Mucosa of descending colon (tissue), 3 donors: ENCODE data around the gene DCLK1. TPM values are rescaled to one million over a fixed set of nuclear protein-coding genes. Genes with fewer than 3 reads are reported as not detected.
A peak's percentile ranks its signal among the peaks of the same experiment; 100 is the strongest.

Experiments
- ATAC-seq: fragments of 200-7000 bp; cut with Tn5 transposase; one replicate; pipeline ENCODE4 v1.9.1; 2020; ENCODE audit warnings: mild to moderate bottlenecking, moderate library complexity
- DNase-seq, 3 donors: peaks; one replicate each; pipeline ENCODE4 v3.0.0-alpha.2; 2020
- H3K36me3 ChIP-seq: fragments of 200-600 bp; one replicate; pipeline ENCODE4 v1.8.0; 2021; ENCODE audit warnings: low read depth, mild to moderate bottlenecking
- H3K4me1 ChIP-seq: fragments of 200-600 bp; one replicate; pipeline ENCODE4 v1.8.0; 2021; ENCODE audit warnings: low read depth, mild to moderate bottlenecking
- H3K4me3 ChIP-seq: fragments of 200-600 bp; one replicate; pipeline ENCODE4 v1.8.0; 2021; ENCODE audit warnings: mild to moderate bottlenecking
- H3K9me3 ChIP-seq: fragments of 200-600 bp; one replicate; pipeline ENCODE4 v1.8.0; 2021; ENCODE audit warnings: mild to moderate bottlenecking
- intact Hi-C, 2 donors: fragments of 100-400 bp; cut with DNase I in 1 of 2; cut with micrococcal nuclease in 1 of 2; formaldehyde crosslinking; loops; one replicate each; pipeline versions ENCODE4 v1.11.0 to v1.11.1; 2022; cut with DNase I, micrococcal nuclease
- total RNA-seq, 3 donors: library from RNA; stranded (reverse); fragmentation: NEBNext Ultra II Directional in 2 of 3; extraction: Animal tissue kit (Norgen Biotek cat#: 25700) in 2 of 3; gene quantifications; one replicate each; pipeline versions ENCODE4 v1.2.1 to v1.2.4, GENCODE V29; 2021 to 2023
- TF ChIP-seq, protein P1 (sequence below): fragments of 200-600 bp; IDR thresholded peaks from one replicate; pipeline ENCODE4 v1.8.0; 2022; ENCODE audit warnings: antibody characterized with exemption, mild to moderate bottlenecking
- donor health status: DM: no; HTN: no; CAD: no; lungs with moderate emphysema.
- donor health status: DM: no; HTN: no; CAD: no.
- donor health status: DM: no; HTN: yes; CAD: no.

Gene DCLK1
- total RNA-seq, 3 donors from 2014 or later, result 2.6 to 17.9 (median 12.7) TPM

DNA sequence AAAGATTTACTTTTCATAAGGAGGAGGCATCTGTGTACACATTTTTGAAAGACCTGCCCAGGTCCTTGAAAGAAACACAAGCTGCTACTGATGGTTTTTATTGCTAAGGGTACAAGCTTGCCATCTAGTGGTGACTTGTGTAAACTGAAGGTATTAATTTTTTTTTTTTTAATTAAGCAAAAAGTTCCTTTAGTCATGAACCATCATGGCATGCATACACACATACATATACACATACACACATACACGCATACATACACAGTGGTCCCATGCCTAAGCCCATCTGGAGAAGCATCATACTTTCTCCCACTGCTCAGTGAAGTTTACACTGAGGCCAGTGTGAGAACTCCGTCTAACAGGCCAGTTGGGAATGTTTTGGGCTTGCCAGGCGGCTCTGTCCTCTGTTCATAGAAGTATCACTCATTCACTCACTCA is 312.5 kb downstream of the DCLK1 start:
- ATAC-seq, result peak; percentile 18
- intact Hi-C loops, result no loop called here
- Histone ChIP-seq H3K4me1 (no peaks in the 10 kb centered on the region), H3K36me3 (no peaks in the 10 kb centered on the region), H3K4me3 (no peak overlapping the region), H3K9me3 (no peaks in the 10 kb centered on the region)
- DNase-seq, result peak in 1 of 3 donors; percentile 5
- TF ChIP-seq, protein P1, sequence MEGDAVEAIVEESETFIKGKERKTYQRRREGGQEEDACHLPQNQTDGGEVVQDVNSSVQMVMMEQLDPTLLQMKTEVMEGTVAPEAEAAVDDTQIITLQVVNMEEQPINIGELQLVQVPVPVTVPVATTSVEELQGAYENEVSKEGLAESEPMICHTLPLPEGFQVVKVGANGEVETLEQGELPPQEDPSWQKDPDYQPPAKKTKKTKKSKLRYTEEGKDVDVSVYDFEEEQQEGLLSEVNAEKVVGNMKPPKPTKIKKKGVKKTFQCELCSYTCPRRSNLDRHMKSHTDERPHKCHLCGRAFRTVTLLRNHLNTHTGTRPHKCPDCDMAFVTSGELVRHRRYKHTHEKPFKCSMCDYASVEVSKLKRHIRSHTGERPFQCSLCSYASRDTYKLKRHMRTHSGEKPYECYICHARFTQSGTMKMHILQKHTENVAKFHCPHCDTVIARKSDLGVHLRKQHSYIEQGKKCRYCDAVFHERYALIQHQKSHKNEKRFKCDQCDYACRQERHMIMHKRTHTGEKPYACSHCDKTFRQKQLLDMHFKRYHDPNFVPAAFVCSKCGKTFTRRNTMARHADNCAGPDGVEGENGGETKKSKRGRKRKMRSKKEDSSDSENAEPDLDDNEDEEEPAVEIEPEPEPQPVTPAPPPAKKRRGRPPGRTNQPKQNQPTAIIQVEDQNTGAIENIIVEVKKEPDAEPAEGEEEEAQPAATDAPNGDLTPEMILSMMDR, result no peak

DNA sequence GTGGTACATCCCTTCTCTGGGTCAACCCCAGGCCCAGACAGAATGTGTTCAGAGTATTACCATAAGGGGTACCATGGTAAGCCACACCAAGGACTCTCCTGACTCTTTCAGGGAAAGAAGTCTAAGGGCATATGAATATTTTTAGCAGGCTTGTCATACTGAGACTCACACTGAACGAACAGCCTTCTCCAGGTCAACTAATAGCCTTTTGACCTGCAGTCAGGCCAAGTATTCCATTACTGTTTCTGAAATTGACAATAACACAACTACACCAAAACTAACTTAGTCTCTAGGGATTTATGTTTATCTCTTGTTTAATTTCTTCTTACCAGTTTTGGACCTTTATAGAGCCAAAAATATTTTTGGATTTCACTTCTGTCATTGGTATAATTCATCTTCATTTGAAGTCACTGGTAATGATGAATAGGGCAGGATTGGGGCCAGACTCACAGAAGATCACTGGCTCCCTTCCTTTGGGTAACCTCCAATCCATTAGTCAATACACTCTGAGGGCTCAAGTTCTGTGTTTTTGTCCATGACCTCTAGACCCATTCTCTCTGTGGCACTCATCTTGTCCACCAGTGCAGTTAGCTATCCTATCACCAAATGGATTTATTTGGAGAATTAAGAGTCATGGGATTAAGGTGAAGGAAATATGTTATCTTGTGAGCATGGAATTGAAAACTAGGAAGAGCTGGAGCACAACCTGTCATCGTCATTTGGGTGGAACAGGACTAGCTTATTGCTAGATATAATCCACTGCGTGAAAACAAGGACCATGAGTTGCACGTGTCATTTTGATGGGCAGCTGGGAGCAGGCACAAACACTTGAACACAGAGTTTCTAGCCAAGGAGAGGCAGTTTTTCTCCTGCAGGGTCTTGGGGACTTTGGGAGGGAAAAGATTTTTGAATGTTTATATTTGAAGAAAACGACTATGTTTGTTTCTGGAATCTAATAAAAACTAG is 313.3 kb downstream of the DCLK1 start:
- intact Hi-C loops, result no loop called here
- DNase-seq (peak in 1 of 3 donors; percentile 12), ATAC-seq (peak; percentile 26)
- Histone ChIP-seq H3K4me3 (no peak overlapping the region), H3K36me3 (no peaks in the 10 kb centered on the region), H3K9me3 (no peaks in the 10 kb centered on the region), H3K4me1 (no peaks in the 10 kb centered on the region)
- TF ChIP-seq, protein P1, result no peak

DNA sequence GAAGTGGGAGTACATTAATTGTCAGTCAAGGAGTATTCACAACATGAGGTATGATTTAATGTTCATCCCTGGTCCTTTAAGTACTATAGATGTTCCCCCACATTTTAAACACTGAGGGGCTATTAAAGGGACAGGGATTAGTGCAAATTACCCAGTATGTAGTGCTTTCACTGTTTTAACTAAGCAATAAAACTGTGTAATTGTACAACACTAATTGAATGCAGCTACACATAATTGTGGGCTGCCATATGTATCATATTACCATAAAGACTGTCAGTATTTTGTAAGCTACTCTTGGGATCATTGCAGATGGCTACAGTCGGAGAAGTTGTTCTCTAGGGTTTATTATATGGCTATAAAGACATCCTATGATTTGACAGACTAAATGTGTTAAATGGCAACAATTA is 316.6 kb downstream of the DCLK1 start:
- Histone ChIP-seq H3K36me3 (no peaks in the 10 kb centered on the region), H3K4me3 (no peak overlapping the region), H3K9me3 (no peaks in the 10 kb centered on the region), H3K4me1 (no peaks in the 10 kb centered on the region)
- DNase-seq (no peak), ATAC-seq (no peak)
- intact Hi-C loops, result no loop called here
- TF ChIP-seq, protein P1, result no peak

DNA sequence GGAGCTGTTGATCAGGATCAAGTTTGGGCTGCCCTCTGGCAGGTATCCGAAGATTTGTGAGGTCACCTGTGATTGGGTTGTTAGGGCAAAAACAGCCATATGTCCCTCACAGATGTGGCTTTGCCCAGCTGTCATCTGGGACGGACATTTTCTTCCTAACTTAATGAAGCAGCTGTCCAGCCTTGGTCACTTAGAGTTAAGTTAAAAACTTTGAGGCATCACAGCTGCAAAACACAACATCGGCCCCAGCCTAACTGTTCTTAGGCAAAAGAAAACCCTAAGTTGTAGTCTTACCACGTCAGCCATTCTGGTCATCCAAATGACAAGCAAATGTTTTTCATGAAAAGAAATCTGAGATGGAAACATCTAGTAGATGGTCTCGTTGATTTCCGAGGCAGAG is 318.4 kb downstream of the DCLK1 start:
- intact Hi-C loops, result no loop called here
- Histone ChIP-seq H3K4me1 (no peaks in the 10 kb centered on the region), H3K36me3 (no peaks in the 10 kb centered on the region), H3K9me3 (no peaks in the 10 kb centered on the region), H3K4me3 (no peak overlapping the region)
- ATAC-seq, result no peak
- no peak for DNase-seq
- TF ChIP-seq, protein P1, result no peak

DNA sequence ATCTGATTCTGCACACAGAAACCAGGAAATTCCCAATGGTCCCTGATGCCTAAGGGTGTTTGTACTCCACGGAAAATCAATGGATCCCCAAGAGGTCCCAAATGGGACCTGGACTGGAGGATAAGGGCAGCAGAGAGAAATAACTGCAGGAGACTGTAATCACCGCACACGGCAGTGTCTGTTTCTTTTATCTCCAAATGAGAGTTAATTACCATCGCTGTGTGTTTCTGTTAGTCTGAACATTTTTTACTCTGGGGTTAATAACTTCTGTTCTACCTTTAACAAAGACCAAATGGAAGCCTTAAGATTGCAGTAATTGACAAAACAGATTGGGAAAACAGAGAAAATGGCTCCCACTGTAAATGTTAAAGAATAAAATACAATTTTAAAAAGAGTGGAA is 320.9 kb downstream of the DCLK1 start:
- no peak for ATAC-seq
- H3K9me3 ChIP-seq, result no peaks in the 10 kb centered on the region
- no peak overlapping the region for H3K4me3 ChIP-seq
- TF ChIP-seq, protein P1, result no peak
- H3K4me1 ChIP-seq, result no peaks in the 10 kb centered on the region
- H3K36me3 ChIP-seq, result no peaks in the 10 kb centered on the region
- DNase-seq, result no peak
- intact Hi-C loops, result no loop called here
